Large intestine (tissue), 3 donors: ENCODE measurements around the gene ATP5PD. TPM values are rescaled to one million over a fixed set of nuclear protein-coding genes. Genes with fewer than 3 reads are reported as not detected.
"Not testable (repeated sequence)": the region's sequence is repeated elsewhere in the genome, so short reads cannot be mapped to it uniquely, and the experiment has no call there.

Source experiments
- DNase-seq, 2 donors: peaks; one replicate each; pipeline versions ENCODE4 v3.0.0 to v3.0.0-alpha.2; 2013
- H3K27ac ChIP-seq: one replicate; pipeline ENCODE4 v1.5.1; 2013; ENCODE audit warnings: low read length
- H3K27me3 ChIP-seq: 2 replicates; pipeline ENCODE4 v1.6.1; 2013; ENCODE audit warnings: low read length; ENCODE audit not compliant: control insufficient read depth, insufficient read depth
- H3K36me3 ChIP-seq: 2 replicates; pipeline ENCODE4 v1.6.1; 2013; ENCODE audit warnings: low read length; ENCODE audit not compliant: control insufficient read depth, insufficient read depth
- H3K4me1 ChIP-seq: one replicate; pipeline ENCODE4 v1.6.1; 2013; ENCODE audit warnings: low read length; ENCODE audit not compliant: control insufficient read depth, insufficient read depth
- H3K4me3 ChIP-seq: one replicate; pipeline ENCODE4 v1.5.1; 2013; ENCODE audit warnings: low read length
- H3K9me3 ChIP-seq: one replicate; pipeline ENCODE4 v1.6.1; 2013; ENCODE audit warnings: mild to moderate bottlenecking, low read depth, low read length, moderate library complexity; ENCODE audit not compliant: control insufficient read depth
- WGBS: methylation state at CpG from one replicate; pipeline ENCODE4 v1.1.5; 2013; ENCODE audit warnings: low lambda C conversion rate; ENCODE audit not compliant: insufficient coverage; 5-methylcytosine and 5-hydroxymethylcytosine counted together
- polyA plus RNA-seq: library from polyadenylated mRNA; unstranded; fragments of 120-200 nt; gene quantifications from one replicate; pipeline ENCODE4 v1.2.1, GENCODE V29; 2013

The ATP5PD gene
- polyA plus RNA-seq, 1 donor: 321 TPM

DNA sequence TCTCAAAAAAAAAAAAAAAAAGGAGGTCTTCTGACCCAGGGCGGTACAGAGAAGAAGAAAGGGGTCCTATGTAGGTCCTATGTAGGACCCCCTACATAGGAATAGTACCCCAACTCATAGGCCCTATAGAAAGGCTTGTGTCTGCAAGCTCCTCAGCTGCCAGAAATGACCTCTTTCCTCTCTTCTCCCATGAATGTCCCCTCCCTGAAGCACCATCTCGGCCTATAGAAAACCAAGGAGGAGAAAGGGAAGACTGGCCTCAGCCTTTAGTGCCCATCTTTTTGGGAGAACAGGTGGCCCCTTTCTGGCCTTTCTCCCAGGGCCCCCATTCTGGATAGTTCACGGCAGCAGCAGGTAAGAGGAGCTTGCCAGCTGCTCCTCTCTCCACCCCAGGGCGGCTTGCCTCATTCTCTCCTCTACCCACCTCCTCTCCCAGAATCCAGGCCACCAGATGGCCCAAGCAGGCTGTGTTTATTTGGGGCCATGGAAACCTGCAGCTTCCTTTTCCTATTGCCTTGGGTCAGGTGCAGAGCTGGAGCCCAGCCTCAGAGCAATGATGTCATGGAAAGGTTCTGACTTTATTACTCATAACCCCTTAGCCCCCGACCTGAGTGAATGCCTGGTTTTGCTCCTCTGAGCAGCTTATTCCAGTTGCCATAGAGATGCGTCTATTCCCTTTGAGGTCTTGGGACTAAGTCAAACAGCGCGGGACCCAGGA is 35.9 kb downstream of the ATP5PD start:
- Histone ChIP-seq H3K36me3 (no peaks in the 10 kb centered on the region), H3K4me1 (peaks cover 13% of the 10 kb centered on the region), H3K27me3 (no peaks in the 10 kb centered on the region), H3K9me3 (no peaks in the 10 kb centered on the region), H3K27ac (peak overlapping the region; percentile 76), H3K4me3 (no peak overlapping the region)
- peak; percentile 66 to 76 for DNase-seq
- WGBS: 17% methylated on average over 1 of the region's 8 CpGs

GRCh38 chr17:75009139-75009724 is 37.5 kb downstream of the ATP5PD start:
- no peaks in the 10 kb centered on the region for H3K9me3 ChIP-seq
- peaks cover 13% of the 10 kb centered on the region for H3K4me1 ChIP-seq
- DNase-seq: no peak
- WGBS: no CpG with 5 or more reads among the region's 2 CpGs
- H3K27ac ChIP-seq: no peak overlapping the region
- no peaks in the 10 kb centered on the region for H3K27me3 ChIP-seq
- H3K36me3 ChIP-seq: peaks cover 4% of the 10 kb centered on the region
- H3K4me3 ChIP-seq: no peak overlapping the region

DNA sequence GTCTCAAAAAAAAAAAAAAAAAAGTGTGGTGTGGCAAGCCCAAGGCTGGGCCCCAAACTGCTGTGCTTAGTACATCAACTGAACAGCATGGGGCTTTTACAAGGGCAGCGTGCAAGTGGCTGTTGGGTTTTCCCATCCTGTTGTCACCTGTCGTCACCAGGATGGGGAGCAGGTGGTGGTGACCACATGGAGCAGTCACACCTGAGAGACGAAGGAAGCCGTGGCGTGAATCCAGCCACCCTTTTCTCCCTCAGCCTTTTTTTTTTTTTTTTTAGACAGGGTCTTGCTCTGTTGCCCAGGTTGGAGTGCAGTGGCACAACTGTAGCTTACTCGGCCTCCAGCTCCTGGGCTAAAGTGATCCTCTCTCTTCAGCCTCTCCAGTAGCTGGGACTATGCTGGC is 38.4 kb downstream of the ATP5PD start:
- WGBS: 100% methylated on average over 1 of the region's 6 CpGs

GRCh38 chr17:75006653-75007052 is 40.1 kb downstream of the ATP5PD start:
- peaks cover under 1% of the 10 kb centered on the region for H3K4me1 ChIP-seq
- peaks cover 12% of the 10 kb centered on the region for H3K36me3 ChIP-seq
- no peak overlapping the region for H3K27ac ChIP-seq
- no peak overlapping the region for H3K4me3 ChIP-seq
- H3K27me3 ChIP-seq: no peaks in the 10 kb centered on the region
- no peak for DNase-seq
- no peaks in the 10 kb centered on the region for H3K9me3 ChIP-seq
- no CpG with 5 or more reads among the region's 5 CpGs for WGBS

More for the DNA sequence above, 38.4 kb downstream of the ATP5PD start:
- H3K4me3 ChIP-seq: no peak overlapping the region
- H3K9me3 ChIP-seq: no peaks in the 10 kb centered on the region
- peaks cover 7% of the 10 kb centered on the region for H3K4me1 ChIP-seq
- DNase-seq: no peak
- no peak overlapping the region for H3K27ac ChIP-seq
- no peaks in the 10 kb centered on the region for H3K27me3 ChIP-seq
- H3K36me3 ChIP-seq: peaks cover 7% of the 10 kb centered on the region

- not testable (repeated sequence) for H3K4me3 ChIP-seq, H3K9me3 ChIP-seq, H3K4me1 ChIP-seq, DNase-seq, H3K27ac ChIP-seq, H3K27me3 ChIP-seq
- H3K36me3 ChIP-seq: peaks cover 15% of the 10 kb centered on the region
- no CpG with 5 or more reads among the region's 6 CpGs for WGBS
These were observed 40.7 kb downstream of the ATP5PD start for GRCh38 chr17:75006084-75006483.

DNA sequence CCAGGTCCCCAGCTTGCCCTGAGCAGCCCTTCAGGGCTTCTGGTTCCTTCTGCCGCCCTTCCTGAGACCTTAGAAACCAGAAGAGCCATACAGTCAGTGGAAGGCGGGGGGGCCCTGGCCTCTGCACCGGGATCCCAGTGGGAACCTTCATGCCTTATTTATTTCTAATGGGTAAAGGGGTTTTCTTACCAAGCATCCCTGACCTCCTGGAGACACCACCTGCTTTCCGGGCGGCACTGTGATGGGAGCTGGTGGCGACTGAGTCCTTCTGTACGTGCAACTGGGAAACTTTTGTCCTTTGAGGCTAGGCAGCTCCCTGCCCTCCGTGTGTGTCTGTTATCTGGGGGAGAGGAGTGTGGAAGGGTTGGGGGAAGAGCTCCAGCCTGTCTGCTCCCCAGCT is 41.5 kb downstream of the ATP5PD start:
- Histone ChIP-seq H3K36me3 (peaks cover 15% of the 10 kb centered on the region), H3K9me3 (no peaks in the 10 kb centered on the region), H3K4me3 (no peak overlapping the region), H3K4me1 (no peaks in the 10 kb centered on the region), H3K27ac (no peak overlapping the region), H3K27me3 (no peaks in the 10 kb centered on the region)
- no peak for DNase-seq
- WGBS: no CpG with 5 or more reads among the region's 8 CpGs

GRCh38 chr17:75004371-75004770 is 42.4 kb downstream of the ATP5PD start:
- no CpG with 5 or more reads among the region's 3 CpGs for WGBS
- H3K36me3 ChIP-seq: peaks cover 17% of the 10 kb centered on the region
- H3K4me1 ChIP-seq: no peaks in the 10 kb centered on the region
- H3K9me3 ChIP-seq: no peaks in the 10 kb centered on the region
- H3K27ac ChIP-seq: no peak overlapping the region
- no peak overlapping the region for H3K4me3 ChIP-seq
- H3K27me3 ChIP-seq: no peaks in the 10 kb centered on the region
- DNase-seq: no peak

DNA sequence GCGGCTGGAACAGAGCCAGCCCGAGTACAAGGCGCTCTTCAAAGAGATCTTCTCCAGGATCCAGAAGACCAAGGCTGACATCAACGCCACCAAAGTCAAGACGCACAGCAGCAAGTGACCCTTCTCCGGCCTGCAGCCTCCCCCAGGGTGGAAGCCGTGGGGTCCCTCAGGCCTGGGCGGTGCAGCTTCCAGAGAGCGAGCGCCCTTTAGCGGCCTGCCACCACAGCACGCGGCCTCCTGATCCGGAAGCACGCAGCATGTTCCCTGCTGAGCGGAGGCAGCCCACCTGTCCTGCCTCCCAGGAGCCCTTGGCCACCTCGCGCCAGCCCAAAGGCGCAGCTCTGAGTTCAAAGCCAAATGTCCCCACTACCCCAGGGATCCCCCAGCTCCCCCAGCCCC is 42.8 kb downstream of the ATP5PD start:
- no peak for DNase-seq
- Histone ChIP-seq H3K4me1 (no peaks in the 10 kb centered on the region), H3K36me3 (peaks cover 18% of the 10 kb centered on the region), H3K27ac (no peak overlapping the region), H3K9me3 (no peaks in the 10 kb centered on the region), H3K4me3 (no peak overlapping the region), H3K27me3 (no peaks in the 10 kb centered on the region)
- WGBS: no CpG with 5 or more reads among the region's 19 CpGs

- Histone ChIP-seq H3K36me3 (peaks cover 18% of the 10 kb centered on the region), H3K27me3 (no peaks in the 10 kb centered on the region), H3K9me3 (no peaks in the 10 kb centered on the region), H3K4me1 (no peaks in the 10 kb centered on the region), H3K4me3 (no peak overlapping the region), H3K27ac (no peak overlapping the region)
- no CpG with 5 or more reads among the region's 76 CpGs for WGBS
- DNase-seq: no peak
These were observed 43.5 kb downstream of the ATP5PD start for GRCh38 chr17:75003070-75003956.
